H9 (cell line): Measurements from ENCODE around the gene ADAMTSL2. TPM values are rescaled to one million over a fixed set of nuclear protein-coding genes. Genes with fewer than 3 reads are reported as not detected.

ENCODE experiments used
- DNase-seq: peaks from one replicate; pipeline ENCODE4 v3.0.0-alpha.2; 2017
- H2AFZ ChIP-seq: one replicate; pipeline ENCODE4 v1.6.1; 2013; ENCODE audit warnings: mild to moderate bottlenecking, low read length, control low read depth, moderate library complexity
- H2AK5ac ChIP-seq: 2 replicates; pipeline ENCODE4 v1.6.1; 2013; ENCODE audit warnings: low read length, control low read depth, mixed read lengths; ENCODE audit not compliant: insufficient read length
- H2BK120ac ChIP-seq: one replicate; pipeline ENCODE4 v1.6.1; 2013; ENCODE audit warnings: low read depth, mild to moderate bottlenecking, low read length, control low read depth, inconsistent platforms; ENCODE audit not compliant: poor library complexity, severe bottlenecking
- H2BK12ac ChIP-seq: 2 replicates; pipeline ENCODE4 v1.6.1; 2013; ENCODE audit warnings: low read length, control low read depth, mixed read lengths, low read depth; ENCODE audit not compliant: insufficient read length
- H2BK15ac ChIP-seq: 2 replicates; pipeline ENCODE4 v1.6.1; 2013; ENCODE audit warnings: low read depth, low read length, control low read depth
- H2BK20ac ChIP-seq: one replicate; pipeline ENCODE4 v1.6.1; 2013; ENCODE audit warnings: low read depth, mild to moderate bottlenecking, low read length, control low read depth, inconsistent platforms; ENCODE audit not compliant: poor library complexity, severe bottlenecking
- H2BK5ac ChIP-seq: 2 replicates; pipeline ENCODE4 v1.6.1; 2013; ENCODE audit warnings: low read length, control low read depth, mixed read lengths; ENCODE audit not compliant: insufficient read length
- H3K14ac ChIP-seq: 2 replicates; pipeline ENCODE4 v1.6.1; 2013; ENCODE audit warnings: low read length, control low read depth; ENCODE audit not compliant: insufficient read depth
- H3K18ac ChIP-seq: 2 replicates; pipeline ENCODE4 v1.6.1; 2013; ENCODE audit warnings: low read depth, mild to moderate bottlenecking, mixed read lengths, low read length, control low read depth; ENCODE audit not compliant: insufficient read length
- H3K23ac ChIP-seq: 2 replicates; pipeline ENCODE4 v1.6.1; 2013; ENCODE audit warnings: low read length, control low read depth, mixed read lengths, low read depth; ENCODE audit not compliant: insufficient read length
- H3K23me2 ChIP-seq: 2 replicates; pipeline ENCODE4 v1.6.1; 2013; ENCODE audit warnings: low read depth, mild to moderate bottlenecking, mixed read lengths, low read length, control low read depth; ENCODE audit not compliant: insufficient read length, poor library complexity, severe bottlenecking
- H3K27ac ChIP-seq: 2 replicates; pipeline ENCODE4 v1.5.1; 2013; ENCODE audit warnings: low read length, control low read depth, mixed read lengths, low read depth; ENCODE audit not compliant: insufficient read length
- H3K27me3 ChIP-seq: 2 replicates; pipeline ENCODE4 v1.6.1; 2013; ENCODE audit warnings: low read length, control low read depth, inconsistent platforms; ENCODE audit not compliant: insufficient read depth
- H3K4ac ChIP-seq: 2 replicates; pipeline ENCODE4 v1.6.1; 2013; ENCODE audit warnings: low read depth, mild to moderate bottlenecking, control low read depth, inconsistent platforms, low read length, moderate library complexity
- H3K4me1 ChIP-seq: 2 replicates; pipeline ENCODE4 v1.6.1; 2013; ENCODE audit warnings: low read length, control low read depth, inconsistent platforms; ENCODE audit not compliant: insufficient read depth
- H3K4me2 ChIP-seq: 2 replicates; pipeline ENCODE4 v1.6.1; 2013; ENCODE audit warnings: low read length, control low read depth, mixed read lengths; ENCODE audit not compliant: insufficient read length, insufficient read depth
- H3K56ac ChIP-seq: 2 replicates; pipeline ENCODE4 v1.6.1; 2013; ENCODE audit warnings: low read depth, mild to moderate bottlenecking, mixed read lengths, low read length, control low read depth; ENCODE audit not compliant: insufficient read length
- H3K79me1 ChIP-seq: 2 replicates; pipeline ENCODE4 v1.6.1; 2013; ENCODE audit warnings: low read depth, mild to moderate bottlenecking, moderate library complexity, low read length, control low read depth, inconsistent platforms; ENCODE audit not compliant: insufficient read depth, poor library complexity, severe bottlenecking
- H3K79me2 ChIP-seq: 2 replicates; pipeline ENCODE4 v1.6.1; 2013; ENCODE audit warnings: low read length, control low read depth, inconsistent platforms; ENCODE audit not compliant: insufficient read depth
- H3K9ac ChIP-seq: 2 replicates; pipeline ENCODE4 v1.6.1; 2013; ENCODE audit warnings: low read length, control low read depth, mixed read lengths; ENCODE audit not compliant: insufficient read length; ENCODE audit errors: extremely low read depth
- H3K9me3 ChIP-seq: one replicate; pipeline ENCODE4 v1.6.1; 2013; ENCODE audit warnings: low read depth, low read length, inconsistent platforms; ENCODE audit not compliant: control insufficient read depth
- H3T11ph ChIP-seq: one replicate; pipeline ENCODE4 v1.6.1; 2013; ENCODE audit warnings: mild to moderate bottlenecking, low read length, control low read depth, inconsistent platforms
- H4K20me1 ChIP-seq: one replicate; pipeline ENCODE4 v1.6.1; 2013; ENCODE audit not compliant: control insufficient read depth, insufficient read length, insufficient read depth
- H4K5ac ChIP-seq: 2 replicates; pipeline ENCODE4 v1.6.1; 2013; ENCODE audit warnings: low read depth, mild to moderate bottlenecking, mixed read lengths, low read length, control low read depth; ENCODE audit not compliant: insufficient read length
- H4K8ac ChIP-seq: replicated peaks from 2 replicates; pipeline ENCODE4 v1.6.1; 2013; ENCODE audit warnings: low read length, control low read depth, mixed read lengths, low read depth; ENCODE audit not compliant: insufficient read length
- H4K91ac ChIP-seq: 2 replicates; pipeline ENCODE4 v1.6.1; 2013; ENCODE audit warnings: low read depth, mild to moderate bottlenecking, moderate library complexity, mixed read lengths, low read length, control low read depth; ENCODE audit not compliant: insufficient read length
- H3K27ac Mint-ChIP-seq, 3 experiments: 2 replicates in 2 of 3; 3 replicates in 1 of 3; pipeline ENCODE4 v1.8.0; 2020 to 2021; ENCODE audit warnings: mixed read lengths in 3 of 3, mild to moderate bottlenecking in 1 of 3, moderate library complexity in 1 of 3
- H3K27me3 Mint-ChIP-seq: 2 replicates; pipeline ENCODE4 v1.8.0; 2021; ENCODE audit warnings: low read depth, mild to moderate bottlenecking, moderate library complexity, mixed read lengths
- H3K36me3 Mint-ChIP-seq, 3 experiments: 2 replicates in 2 of 3; 3 replicates in 1 of 3; pipeline ENCODE4 v1.8.0; 2020 to 2021; ENCODE audit warnings: low read depth in 3 of 3, mixed read lengths in 3 of 3; ENCODE audit not compliant: insufficient read depth in 1 of 3
- H3K4me1 Mint-ChIP-seq, 2 experiments: 2 replicates each; pipeline ENCODE4 v1.8.0; 2020; ENCODE audit warnings: mixed read lengths in 2 of 2
- H3K4me3 Mint-ChIP-seq, 2 experiments: 2 replicates in 1 of 2; 3 replicates in 1 of 2; pipeline ENCODE4 v1.8.0; 2020 to 2021; ENCODE audit warnings: mild to moderate bottlenecking in 2 of 2, mixed read lengths in 2 of 2, moderate library complexity in 1 of 2
- H3K9me3 Mint-ChIP-seq, 2 experiments: 2 replicates in 1 of 2; 3 replicates in 1 of 2; pipeline ENCODE4 v1.8.0; 2020; ENCODE audit warnings: mild to moderate bottlenecking in 2 of 2, mixed read lengths in 2 of 2, moderate library complexity in 1 of 2
- WGBS: extraction: QIAGEN DNeasy Blood & Tissue Kit; methylation state at CpG from one replicate; pipeline ENCODE4 v1.1.7; 2013; ENCODE audit warnings: missing lambda C conversion rate, low lambda C conversion rate, mixed read lengths; ENCODE audit not compliant: insufficient read length; ENCODE audit errors: extremely low coverage; 5-methylcytosine and 5-hydroxymethylcytosine counted together
- total RNA-seq: library from RNA; stranded (reverse); gene quantifications from 2 replicates; pipeline ENCODE4 v1.2.1, GENCODE V29; 2021
- TF ChIP-seq, protein P1 (sequence below): fragments of 200-600 bp; sonication (generic); conservative IDR thresholded peaks from 3 replicates; pipeline ENCODE4 v1.8.0; 2021; ENCODE audit warnings: antibody characterized with exemption, mild to moderate bottlenecking

The ADAMTSL2 gene
- total RNA-seq, 1 experiment from 2014 or later: 0.61 TPM

- no peak overlapping the region for H3K9ac ChIP-seq
These were observed 2.0 kb downstream of the ADAMTSL2 start for GRCh38 chr9:133536536-133536935.

More at GRCh38 chr9:133536536-133536935, 2.0 kb downstream of the ADAMTSL2 start:
- Histone ChIP-seq H3T11ph (no peak overlapping the region), H2BK5ac (no peak overlapping the region), H3K4me2 (no peak overlapping the region), H3K56ac (no peak overlapping the region), H3K14ac (no peak overlapping the region; the same call in 1 of the 2 replicates), H2BK20ac (no peak overlapping the region), H2AFZ (no peak overlapping the region), H4K20me1 (no peaks in the 10 kb centered on the region), H3K18ac (no peak overlapping the region), H4K91ac (no peak overlapping the region), H3K9me3 (no peaks in the 10 kb centered on the region), H2AK5ac (no peak overlapping the region), H3K23ac (no peak overlapping the region), H2BK12ac (no peak overlapping the region), H3K23me2 (peaks cover 9% of the 10 kb centered on the region), H3K79me2 (no peaks in the 10 kb centered on the region), H3K27me3 (no peaks in the 10 kb centered on the region; the same call in 1 of the 2 replicates), H3K4me1 (peaks cover 7% of the 10 kb centered on the region; the same call in 1 of the 2 replicates), H2BK15ac (no peak overlapping the region), H3K27ac (no peak overlapping the region), H4K5ac (no peak overlapping the region), H4K8ac (no peak overlapping the region), H3K4ac (no peak overlapping the region), H3K79me1 (no peaks in the 10 kb centered on the region), H2BK120ac (no peak overlapping the region)
- no peaks in the 10 kb centered on the region for H3K9me3 Mint-ChIP-seq
- peaks cover 23% of the 10 kb centered on the region for H3K27me3 Mint-ChIP-seq
- H3K4me3 Mint-ChIP-seq: no peak overlapping the region
- H3K4me1 Mint-ChIP-seq: peaks cover 24 to 43% of the 10 kb centered on the region in 2 experiments
- H3K36me3 Mint-ChIP-seq: no peaks in the 10 kb centered on the region
- TF ChIP-seq, protein P1, sequence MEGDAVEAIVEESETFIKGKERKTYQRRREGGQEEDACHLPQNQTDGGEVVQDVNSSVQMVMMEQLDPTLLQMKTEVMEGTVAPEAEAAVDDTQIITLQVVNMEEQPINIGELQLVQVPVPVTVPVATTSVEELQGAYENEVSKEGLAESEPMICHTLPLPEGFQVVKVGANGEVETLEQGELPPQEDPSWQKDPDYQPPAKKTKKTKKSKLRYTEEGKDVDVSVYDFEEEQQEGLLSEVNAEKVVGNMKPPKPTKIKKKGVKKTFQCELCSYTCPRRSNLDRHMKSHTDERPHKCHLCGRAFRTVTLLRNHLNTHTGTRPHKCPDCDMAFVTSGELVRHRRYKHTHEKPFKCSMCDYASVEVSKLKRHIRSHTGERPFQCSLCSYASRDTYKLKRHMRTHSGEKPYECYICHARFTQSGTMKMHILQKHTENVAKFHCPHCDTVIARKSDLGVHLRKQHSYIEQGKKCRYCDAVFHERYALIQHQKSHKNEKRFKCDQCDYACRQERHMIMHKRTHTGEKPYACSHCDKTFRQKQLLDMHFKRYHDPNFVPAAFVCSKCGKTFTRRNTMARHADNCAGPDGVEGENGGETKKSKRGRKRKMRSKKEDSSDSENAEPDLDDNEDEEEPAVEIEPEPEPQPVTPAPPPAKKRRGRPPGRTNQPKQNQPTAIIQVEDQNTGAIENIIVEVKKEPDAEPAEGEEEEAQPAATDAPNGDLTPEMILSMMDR: no peak
- no peak overlapping the region for H3K27ac Mint-ChIP-seq
- DNase-seq: no peak
- no CpG with 5 or more reads among the region's 9 CpGs for WGBS
